Mesodermal cell (in vitro differentiated cells): ENCODE data around the gene MPZL2.

ENCODE experiments used
- H3K27ac ChIP-seq: 2 replicates; pipeline ENCODE4 v1.7.0; 2013; ENCODE audit warnings: mild to moderate bottlenecking, low read depth, low read length, moderate library complexity; ENCODE audit not compliant: severe bottlenecking
- H3K36me3 ChIP-seq: 2 replicates; pipeline ENCODE4 v1.7.1; 2013; ENCODE audit warnings: mild to moderate bottlenecking, low read length, moderate library complexity; ENCODE audit not compliant: control insufficient read depth, insufficient read depth
- H3K4me1 ChIP-seq: one replicate; pipeline ENCODE4 v1.7.1; 2013; ENCODE audit warnings: mild to moderate bottlenecking, low read length; ENCODE audit not compliant: insufficient read depth, control insufficient read depth, poor library complexity, severe bottlenecking
- H3K4me3 ChIP-seq: 2 replicates; pipeline ENCODE4 v1.7.0; 2013; ENCODE audit warnings: low read length, control low read depth, mild to moderate bottlenecking; ENCODE audit not compliant: insufficient read depth, poor library complexity, severe bottlenecking; ENCODE audit errors: extremely low read depth
- H3K9me3 ChIP-seq: 2 replicates; pipeline ENCODE4 v1.7.1; 2013; ENCODE audit warnings: mild to moderate bottlenecking, low read length, moderate library complexity; ENCODE audit not compliant: control insufficient read depth
- WGBS, 2 experiments: methylation state at CpG; one replicate each; pipeline ENCODE4 v1.1.5; 2013; ENCODE audit warnings: missing lambda C conversion rate in 2 of 2; ENCODE audit not compliant: insufficient coverage in 2 of 2; 5-methylcytosine and 5-hydroxymethylcytosine counted together

Gene MPZL2

DNA sequence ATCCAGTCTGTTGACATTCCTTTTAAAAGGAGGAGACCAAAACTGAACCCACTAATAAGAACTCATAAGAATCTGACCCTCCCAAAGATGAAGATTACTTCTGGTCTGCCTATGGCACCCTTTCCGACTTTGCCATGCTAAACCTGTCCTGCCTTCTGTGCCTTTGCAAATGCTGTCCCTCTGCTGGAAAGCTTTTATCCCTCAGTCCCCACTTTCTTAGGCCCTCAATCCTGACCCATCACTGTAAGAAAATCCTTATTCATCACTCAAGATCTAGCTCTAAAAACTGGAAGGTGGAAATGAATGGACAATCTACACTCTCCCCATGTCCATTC, 22.4 kb downstream of the MPZL2 start:
- Histone ChIP-seq H3K9me3 (no peaks in the 10 kb centered on the region), H3K4me3 (no peak overlapping the region), H3K4me1 (peaks cover 8% of the 10 kb centered on the region), H3K36me3 (no peaks in the 10 kb centered on the region), H3K27ac (peak overlapping the region; percentile 80)
- WGBS, 2 experiments: 80 to 86% methylated on average over 1 of the region's 1 CpG

DNA sequence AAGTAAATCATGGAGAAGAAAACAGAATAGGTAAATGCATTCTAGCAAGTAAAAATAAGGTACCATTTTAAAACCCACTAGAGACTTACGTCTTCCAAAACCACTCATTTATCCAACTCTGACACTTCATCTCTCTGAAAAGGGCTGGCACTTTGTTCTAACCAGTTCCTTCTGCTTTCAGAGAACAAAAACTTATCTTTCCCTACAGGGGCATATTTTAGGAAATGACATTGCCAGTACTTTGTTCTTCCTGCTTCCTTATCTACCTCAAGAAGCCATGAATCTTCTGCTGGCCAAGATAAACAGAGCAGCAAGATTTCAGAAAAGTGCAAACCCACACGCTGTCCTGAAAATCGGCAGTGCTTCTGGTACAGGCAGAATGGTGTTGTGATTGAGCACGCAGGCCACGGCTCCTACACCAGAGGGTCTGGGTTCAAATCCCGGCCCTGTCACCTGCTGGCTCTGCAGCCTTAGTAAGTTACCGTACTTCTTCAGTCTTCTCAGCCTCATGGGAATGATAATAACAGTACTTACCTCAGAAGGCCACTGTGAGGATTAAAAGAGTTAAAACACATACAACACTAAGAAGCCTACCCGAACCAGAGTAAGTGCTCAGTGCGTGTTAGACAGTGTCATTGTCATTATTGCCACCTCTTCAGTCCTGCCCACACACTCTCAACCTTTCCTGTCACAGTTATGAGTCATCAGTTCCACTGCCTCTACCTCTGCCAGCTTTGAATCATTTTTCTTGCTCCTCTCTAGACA, 22.9 kb downstream of the MPZL2 start:
- Histone ChIP-seq H3K36me3 (no peaks in the 10 kb centered on the region), H3K4me1 (peaks cover 8% of the 10 kb centered on the region), H3K9me3 (no peaks in the 10 kb centered on the region), H3K27ac (peak overlapping the region; percentile 80), H3K4me3 (no peak overlapping the region)
- 80 to 87% methylated on average over 7 of the region's 9 CpGs for WGBS, 2 experiments

GRCh38 chr11:118239509-118240205, 24.4 kb downstream of the MPZL2 start:
- peaks cover 8% of the 10 kb centered on the region for H3K4me1 ChIP-seq
- H3K27ac ChIP-seq: no peak overlapping the region
- H3K4me3 ChIP-seq: no peak overlapping the region
- no peaks in the 10 kb centered on the region for H3K36me3 ChIP-seq
- no peaks in the 10 kb centered on the region for H3K9me3 ChIP-seq
- 94% methylated on average over 2 of the region's 5 CpGs; no CpG with 5 or more reads in 1 of the 2 experiments for WGBS, 2 experiments

- Histone ChIP-seq H3K27ac (no peak overlapping the region), H3K4me1 (peaks cover 8% of the 10 kb centered on the region), H3K9me3 (no peaks in the 10 kb centered on the region), H3K4me3 (no peak overlapping the region), H3K36me3 (no peaks in the 10 kb centered on the region)
- 89 to 90% methylated on average over 1 of the region's 1 CpG for WGBS, 2 experiments
Measured at GRCh38 chr11:118238929-118239328, 25.2 kb downstream of the MPZL2 start.

- no CpG with 5 or more reads among the region's 2 CpGs for WGBS, 2 experiments
- H3K36me3 ChIP-seq: no peaks in the 10 kb centered on the region
- no peak overlapping the region for H3K4me3 ChIP-seq
- peaks cover 8% of the 10 kb centered on the region for H3K4me1 ChIP-seq
- no peaks in the 10 kb centered on the region for H3K9me3 ChIP-seq
- no peak overlapping the region for H3K27ac ChIP-seq
Measured at GRCh38 chr11:118238421-118238820, 25.7 kb downstream of the MPZL2 start.

GRCh38 chr11:118236170-118236569, 27.9 kb downstream of the MPZL2 start:
- no peak overlapping the region for H3K27ac ChIP-seq
- no peaks in the 10 kb centered on the region for H3K36me3 ChIP-seq
- H3K4me3 ChIP-seq: no peak overlapping the region
- no peaks in the 10 kb centered on the region for H3K9me3 ChIP-seq
- WGBS, 2 experiments: 71 to 100% methylated on average over 1 to 2 of the region's 2 CpGs
- peaks cover 3% of the 10 kb centered on the region for H3K4me1 ChIP-seq

DNA sequence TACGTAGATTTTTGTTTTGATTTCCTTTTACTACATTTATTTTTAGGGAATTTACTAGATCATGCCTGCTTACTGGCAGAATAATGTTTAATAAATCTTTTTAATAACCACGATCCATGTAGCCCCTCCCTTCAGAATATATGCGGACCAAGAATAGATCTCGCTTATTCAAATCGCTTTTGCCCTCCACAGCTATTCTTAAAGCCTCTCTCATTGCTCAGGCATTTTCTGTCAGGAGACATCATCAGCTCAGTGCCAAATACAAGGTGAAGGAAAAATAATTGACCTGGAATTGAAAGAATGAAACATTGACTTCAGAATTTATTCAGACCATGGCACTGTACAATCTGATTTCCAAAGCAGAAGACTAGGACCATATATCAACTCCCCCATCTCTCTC, 29.3 kb downstream of the MPZL2 start:
- H3K36me3 ChIP-seq: no peaks in the 10 kb centered on the region
- no peak overlapping the region for H3K27ac ChIP-seq
- H3K4me3 ChIP-seq: no peak overlapping the region
- 70% methylated on average over 3 of the region's 5 CpGs; no CpG with 5 or more reads in 1 of the 2 experiments for whole genome bisulfite sequencing, 2 experiments
- H3K9me3 ChIP-seq: no peaks in the 10 kb centered on the region
- H3K4me1 ChIP-seq: no peaks in the 10 kb centered on the region

DNA sequence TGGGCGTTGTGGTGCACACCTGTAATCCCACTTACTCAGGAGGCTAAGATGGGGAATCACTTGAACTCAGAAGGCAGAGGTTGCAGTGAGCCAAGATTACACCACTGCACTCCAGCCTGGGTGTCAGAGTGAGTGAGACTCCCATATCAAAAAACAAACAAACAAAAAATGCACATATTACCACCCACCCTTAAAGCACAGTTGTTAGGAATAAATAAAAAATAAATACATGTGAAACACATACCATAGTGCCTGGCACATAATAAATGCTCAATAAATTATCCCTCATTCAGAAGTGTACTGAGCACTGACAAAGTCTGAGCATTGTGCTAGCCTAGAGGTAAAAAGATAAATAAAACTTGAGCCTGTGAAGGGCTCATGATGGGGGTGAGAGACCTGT, 30.2 kb downstream of the MPZL2 start:
- no peaks in the 10 kb centered on the region for H3K9me3 ChIP-seq
- no peak overlapping the region for H3K4me3 ChIP-seq
- no peak overlapping the region for H3K27ac ChIP-seq
- no peaks in the 10 kb centered on the region for H3K36me3 ChIP-seq
- no peaks in the 10 kb centered on the region for H3K4me1 ChIP-seq
- WGBS, 2 experiments: 100% methylated on average over 1 of the region's 1 CpG

- Histone ChIP-seq H3K36me3 (no peaks in the 10 kb centered on the region), H3K4me1 (no peaks in the 10 kb centered on the region), H3K9me3 (no peaks in the 10 kb centered on the region), H3K4me3 (no peak overlapping the region), H3K27ac (no peak overlapping the region)
- 85% methylated on average over 5 of the region's 5 CpGs; no CpG with 5 or more reads in 1 of the 2 experiments for WGBS, 2 experiments
Measured at GRCh38 chr11:118233377-118233776, 30.7 kb downstream of the MPZL2 start.

- no peaks in the 10 kb centered on the region for H3K4me1 ChIP-seq
- 100% methylated on average over 1 of the region's 1 CpG; no CpG with 5 or more reads in 1 of the 2 experiments for WGBS, 2 experiments
- H3K4me3 ChIP-seq: no peak overlapping the region
- H3K27ac ChIP-seq: no peak overlapping the region
- no peaks in the 10 kb centered on the region for H3K9me3 ChIP-seq
- no peaks in the 10 kb centered on the region for H3K36me3 ChIP-seq
Measured at GRCh38 chr11:118232659-118233058, 31.4 kb downstream of the MPZL2 start.

- Histone ChIP-seq H3K4me3 (no peak overlapping the region), H3K9me3 (no peaks in the 10 kb centered on the region), H3K4me1 (no peaks in the 10 kb centered on the region), H3K36me3 (no peaks in the 10 kb centered on the region), H3K27ac (no peak overlapping the region)
Measured at GRCh38 chr11:118231461-118231860, 32.6 kb downstream of the MPZL2 start.
